Lower lobe of right lung (tissue), 2 donors: Measurements from ENCODE around the gene MGMT. TPM values are rescaled to one million over a fixed set of nuclear protein-coding genes. Genes with fewer than 3 reads are reported as not detected.

Experiments
- ATAC-seq, 2 donors: fragments of 200-7000 bp; cut with Tn5 transposase; one replicate each; pipeline ENCODE4 v1.9.1; 2020 to 2022; ENCODE audit warnings: mild to moderate bottlenecking in 2 of 2, moderate library complexity in 2 of 2
- DNase-seq: peaks from one replicate; pipeline ENCODE4 v3.0.0-alpha.2; 2020
- H3K27ac ChIP-seq: fragments of 200-600 bp; one replicate; pipeline ENCODE4 v1.8.0; 2022
- H3K27me3 ChIP-seq: fragments of 200-600 bp; one replicate; pipeline ENCODE4 v1.8.0; 2022; ENCODE audit warnings: low read depth
- H3K36me3 ChIP-seq: fragments of 200-600 bp; one replicate; pipeline ENCODE4 v1.8.0; 2022; ENCODE audit warnings: mild to moderate bottlenecking
- H3K4me1 ChIP-seq: fragments of 200-600 bp; one replicate; pipeline ENCODE4 v1.8.0; 2022
- H3K4me3 ChIP-seq: fragments of 200-600 bp; one replicate; pipeline ENCODE4 v1.8.0; 2022; ENCODE audit warnings: mild to moderate bottlenecking
- H3K9me3 ChIP-seq: fragments of 200-600 bp; one replicate; pipeline ENCODE4 v1.8.0; 2022
- CTCF ChIP-seq: fragments of 200-600 bp; IDR thresholded peaks from one replicate; pipeline ENCODE4 v1.8.0; 2022; ENCODE audit warnings: antibody characterized with exemption, mild to moderate bottlenecking
- intact Hi-C: fragments of 100-400 bp; cut with DNase I; formaldehyde crosslinking; loops from one replicate; pipeline ENCODE4 v1.11.0; 2022
- total RNA-seq: library from RNA; stranded (reverse); fragmentation: NEBNext Ultra II Directional; extraction: Animal tissue kit (Norgen Biotek cat#: 25700); gene quantifications from one replicate; pipeline ENCODE4 v1.2.1, GENCODE V29; 2021
- donor health status: DM: no; HTN: yes; CAD: no; lungs with severe emphysema.

The MGMT gene
- total RNA-seq, 1 donor from 2014 or later: 19.9 TPM

- H3K36me3 ChIP-seq: no peaks in the 10 kb centered on the region
- DNase-seq: no peak
- intact Hi-C loops: no loop called here
- H3K9me3 ChIP-seq: no peaks in the 10 kb centered on the region
- no peak overlapping the region for H3K4me3 ChIP-seq
- no peak for ATAC-seq
- H3K27ac ChIP-seq: no peak overlapping the region
- TF ChIP-seq CTCF: no peak
- no peaks in the 10 kb centered on the region for H3K4me1 ChIP-seq
- no peaks in the 10 kb centered on the region for H3K27me3 ChIP-seq
Measured at GRCh38 chr10:129615921-129616525, 149.0 kb downstream of the MGMT start.

- Histone ChIP-seq H3K9me3 (no peaks in the 10 kb centered on the region), H3K27ac (no peak overlapping the region), H3K27me3 (no peaks in the 10 kb centered on the region), H3K36me3 (no peaks in the 10 kb centered on the region), H3K4me3 (no peak overlapping the region), H3K4me1 (no peaks in the 10 kb centered on the region)
- intact Hi-C loops: no loop called here
- TF ChIP-seq CTCF: no peak
- DNase-seq: no peak
- ATAC-seq: no peak
Measured at GRCh38 chr10:129617768-129618167, 150.7 kb downstream of the MGMT start.

- Histone ChIP-seq H3K4me3 (no peak overlapping the region), H3K36me3 (no peaks in the 10 kb centered on the region), H3K27ac (no peak overlapping the region), H3K4me1 (no peaks in the 10 kb centered on the region), H3K9me3 (no peaks in the 10 kb centered on the region), H3K27me3 (no peaks in the 10 kb centered on the region)
- intact Hi-C loops: no loop called here
- no peak for ATAC-seq
- no peak for DNase-seq
- no peak for TF ChIP-seq CTCF
Measured at GRCh38 chr10:129621062-129621461, 154.0 kb downstream of the MGMT start.

DNA sequence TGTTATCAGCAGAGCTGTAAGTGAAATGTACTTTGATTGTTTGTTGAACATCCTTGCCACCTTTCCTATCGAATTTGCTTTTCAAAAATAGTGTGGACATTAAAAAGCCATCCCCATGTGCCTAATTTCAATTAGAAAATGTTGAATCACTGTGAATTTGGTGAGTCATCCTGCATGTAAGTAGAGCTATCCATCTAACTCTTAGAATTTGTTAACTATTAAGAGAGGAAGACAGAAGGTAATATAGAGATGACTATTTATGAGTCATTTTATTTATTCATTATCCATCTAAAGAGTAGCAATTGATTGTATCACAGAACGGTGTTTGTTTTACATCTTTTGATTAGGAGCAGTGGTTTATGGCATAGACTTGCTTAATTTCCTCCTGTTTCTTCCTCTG, 154.7 kb downstream of the MGMT start:
- no peak for TF ChIP-seq CTCF
- ATAC-seq (no peak), DNase-seq (no peak)
- no peaks in the 10 kb centered on the region for H3K4me1 ChIP-seq
- no peak overlapping the region for H3K4me3 ChIP-seq
- no peaks in the 10 kb centered on the region for H3K27me3 ChIP-seq
- H3K9me3 ChIP-seq: no peaks in the 10 kb centered on the region
- H3K27ac ChIP-seq: no peak overlapping the region
- no peaks in the 10 kb centered on the region for H3K36me3 ChIP-seq
- intact Hi-C loops: no loop called here

DNA sequence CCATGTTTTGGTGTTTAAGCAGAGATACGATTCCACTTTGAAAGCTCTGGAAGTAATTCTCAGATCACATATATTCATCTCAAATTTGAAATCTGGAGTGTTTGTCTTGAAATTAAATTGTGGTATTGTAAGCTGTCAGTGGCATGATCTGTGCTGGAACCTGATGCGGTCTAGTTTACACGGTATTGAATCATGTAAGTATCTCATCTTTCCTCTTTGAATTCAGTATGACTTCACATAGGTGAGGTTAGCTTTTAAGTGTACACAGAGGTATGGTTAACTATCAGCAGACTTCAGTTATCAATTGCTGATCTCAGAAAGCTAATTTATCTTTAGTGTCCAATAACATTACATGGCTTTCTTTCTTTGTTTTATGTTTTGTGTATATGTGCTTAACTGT, 155.2 kb downstream of the MGMT start:
- no peaks in the 10 kb centered on the region for H3K27me3 ChIP-seq
- H3K27ac ChIP-seq: no peak overlapping the region
- intact Hi-C loops: no loop called here
- TF ChIP-seq CTCF: no peak
- no peaks in the 10 kb centered on the region for H3K36me3 ChIP-seq
- ATAC-seq (no peak), DNase-seq (no peak)
- no peak overlapping the region for H3K4me3 ChIP-seq
- H3K4me1 ChIP-seq: no peaks in the 10 kb centered on the region
- H3K9me3 ChIP-seq: no peaks in the 10 kb centered on the region

- H3K36me3 ChIP-seq: no peaks in the 10 kb centered on the region
- DNase-seq: no peak
- no peaks in the 10 kb centered on the region for H3K4me1 ChIP-seq
- no peak for TF ChIP-seq CTCF
- H3K27me3 ChIP-seq: no peaks in the 10 kb centered on the region
- no peak for ATAC-seq
- intact Hi-C loops: no loop called here
- H3K9me3 ChIP-seq: no peaks in the 10 kb centered on the region
- H3K4me3 ChIP-seq: no peak overlapping the region
- no peak overlapping the region for H3K27ac ChIP-seq
Measured at GRCh38 chr10:129622736-129623135, 155.7 kb downstream of the MGMT start.
